SK-N-SH (cell line): ENCODE results near the gene SEMA3F. TPM values are rescaled to one million over a fixed set of nuclear protein-coding genes. Genes with fewer than 3 reads are reported as not detected.

ENCODE experiments used
- CTCF ChIA-PET: fragments of 300-600, 350-600 bp; formaldehyde crosslinking; extraction: SDS; loops from one replicate; lab custom pipeline; 2021; lab: Yijun Ruan, JAX
- POLR2A ChIA-PET: fragments of 350-600 bp; sonication (Branson Sonifier 250); formaldehyde crosslinking; extraction: SDS; loops from one replicate; lab custom pipeline; 2020; ENCODE audit warnings: antibody characterized with exemption, inconsistent platforms; lab: Yijun Ruan, JAX
- DNase-seq: peaks from one replicate; pipeline ENCODE4 v3.0.0; 2012
- H2AFZ ChIP-seq: fragments of 200-600 bp; sonication (generic); 2 replicates; pipeline ENCODE4 v1.8.1; 2016; ENCODE audit warnings: antibody characterized with exemption, mild to moderate bottlenecking, low read depth
- H3F3A ChIP-seq: fragments of 200-600 bp; sonication (generic); replicated peaks from 2 replicates; pipeline ENCODE3; 2016; ENCODE audit warnings: antibody characterized with exemption, mild to moderate bottlenecking; ENCODE audit not compliant: insufficient read depth
- H3K27ac ChIP-seq, 2 experiments: fragments of 200-500 bp in 1 of 2; fragments of 200-600 bp in 1 of 2; sonication (Bioruptor generic) in 1 of 2; sonication (generic), shearing (Covaris generic) in 1 of 2; 2 replicates each; pipeline versions ENCODE4 v1.5.1 to v1.6.1; 2014 to 2016; ENCODE audit warnings: low read depth in 2 of 2, inconsistent platforms in 1 of 2, low read length in 1 of 2, mild to moderate bottlenecking in 1 of 2, mixed read lengths in 1 of 2
- H3K27me3 ChIP-seq: fragments of 200-600 bp; sonication (generic), shearing (Covaris generic); 2 replicates; pipeline ENCODE4 v1.6.1; 2016; ENCODE audit warnings: mixed run types; ENCODE audit not compliant: insufficient read depth
- H3K36me3 ChIP-seq, 2 experiments: fragments of 200-500 bp in 1 of 2; fragments of 200-600 bp in 1 of 2; sonication (Bioruptor generic) in 1 of 2; sonication (generic) in 1 of 2; replicated peaks in 1 of 2; 2 replicates each; pipeline versions ENCODE3 to v1.5.1; 2014 to 2016; ENCODE audit warnings: low read length in 1 of 2, mild to moderate bottlenecking in 1 of 2; ENCODE audit not compliant: insufficient read depth in 2 of 2, control insufficient read depth in 1 of 2
- H3K4me1 ChIP-seq, 2 experiments: fragments of 200-500 bp in 1 of 2; fragments of 200-600 bp in 1 of 2; sonication (Bioruptor generic) in 1 of 2; sonication (generic), shearing (Covaris generic) in 1 of 2; 2 replicates each; pipeline versions ENCODE4 v1.5.1 to v1.6.1; 2014 to 2016; ENCODE audit warnings: low read depth in 1 of 2, low read length in 1 of 2, mixed run types in 1 of 2; ENCODE audit not compliant: insufficient read depth in 2 of 2, control insufficient read depth in 1 of 2
- H3K4me2 ChIP-seq: fragments of 200-600 bp; sonication (generic), shearing (Covaris generic); 2 replicates; pipeline ENCODE4 v1.6.1; 2017; ENCODE audit warnings: mixed run types
- H3K4me3 ChIP-seq, 2 experiments: fragments of 200-500 bp in 1 of 2; fragments of 200-600 bp in 1 of 2; sonication (Bioruptor generic) in 1 of 2; sonication (generic), shearing (Covaris generic) in 1 of 2; 2 replicates each; pipeline versions ENCODE4 v1.5.1 to v1.8.1; 2014 to 2016; ENCODE audit warnings: low read depth in 2 of 2, inconsistent platforms in 1 of 2, low read length in 1 of 2, mild to moderate bottlenecking in 1 of 2, mixed read lengths in 1 of 2, moderate library complexity in 1 of 2
- H3K79me2 ChIP-seq: fragments of 200-600 bp; sonication (generic); 2 replicates; pipeline ENCODE4 v1.8.1; 2017; ENCODE audit warnings: mild to moderate bottlenecking; ENCODE audit not compliant: insufficient read depth
- H3K9ac ChIP-seq: fragments of 200-600 bp; sonication (generic); 2 replicates; pipeline ENCODE4 v1.6.1; 2017; ENCODE audit warnings: mixed run types
- H3K9me2 ChIP-seq: fragments of 200-600 bp; sonication (generic); 2 replicates; pipeline ENCODE4 v1.6.1; 2017; ENCODE audit warnings: mixed run types
- H3K9me3 ChIP-seq: fragments of 200-600 bp; sonication (generic); 2 replicates; pipeline ENCODE4 v1.6.1; 2017; ENCODE audit warnings: mixed run types, mild to moderate bottlenecking, moderate library complexity
- H4K20me1 ChIP-seq: fragments of 200-600 bp; sonication (generic); 2 replicates; pipeline ENCODE4 v1.6.1; 2017; ENCODE audit warnings: mild to moderate bottlenecking, mixed run types; ENCODE audit not compliant: insufficient read depth
- CHD2 ChIP-seq: fragments of 150-350 bp; IDR thresholded peaks from 2 replicates; pipeline ENCODE4 v1.6.1; 2018; ENCODE audit warnings: low read length; ENCODE audit not compliant: partially characterized antibody
- CTCF ChIP-seq: fragments of 200-600 bp; sonication (generic); IDR thresholded peaks from 2 replicates; pipeline ENCODE4 v1.6.1; 2017; ENCODE audit warnings: antibody characterized with exemption, mild to moderate bottlenecking, moderate library complexity
- ELF1 ChIP-seq: IDR thresholded peaks from 2 replicates; pipeline ENCODE4 v1.4.0; 2012
- EP300 ChIP-seq, 2 experiments: IDR thresholded peaks; 2 replicates each; pipeline versions ENCODE4 v1.4.0 to v1.6.1; 2012; ENCODE audit warnings: borderline replicate concordance in 1 of 2, low read depth in 1 of 2, low read length in 1 of 2
- FOSL2 ChIP-seq: IDR thresholded peaks from 2 replicates; pipeline ENCODE4 v1.4.0; 2012; ENCODE audit warnings: low read depth, mild to moderate bottlenecking, moderate library complexity, borderline replicate concordance
- FOXJ3 ChIP-seq: sonication (generic); formaldehyde crosslinking; IDR thresholded peaks from 2 replicates; pipeline ENCODE4 v1.5.1; 2020; ENCODE audit warnings: mild to moderate bottlenecking, missing genetic modification reagents
- FOXM1 ChIP-seq: IDR thresholded peaks from 2 replicates; pipeline ENCODE4 v1.4.0; 2012; ENCODE audit warnings: low read depth, mild to moderate bottlenecking
- GABPA ChIP-seq: IDR thresholded peaks from 2 replicates; pipeline ENCODE4 v1.4.0; 2012; ENCODE audit warnings: low read depth, mild to moderate bottlenecking
- MEF2A ChIP-seq: IDR thresholded peaks from 2 replicates; pipeline ENCODE4 v1.4.0; 2012; ENCODE audit warnings: low read depth, borderline replicate concordance
- NFIC ChIP-seq: IDR thresholded peaks from 2 replicates; pipeline ENCODE4 v1.4.0; 2012; ENCODE audit warnings: borderline replicate concordance
- NRF1 ChIP-seq: IDR thresholded peaks from 2 replicates; pipeline ENCODE4 v1.6.1; 2012; ENCODE audit warnings: low read depth, mild to moderate bottlenecking, low read length
- RAD21 ChIP-seq: IDR thresholded peaks from 2 replicates; pipeline ENCODE4 v1.6.1; 2012; ENCODE audit warnings: mild to moderate bottlenecking, low read length
- RFX5 ChIP-seq: IDR thresholded peaks from 2 replicates; pipeline ENCODE4 v1.6.1; 2012; ENCODE audit warnings: mild to moderate bottlenecking, improper control_type of control experiment, low read length
- RXRA ChIP-seq: IDR thresholded peaks from 2 replicates; pipeline ENCODE4 v1.4.0; 2012; ENCODE audit warnings: low read depth, mild to moderate bottlenecking, borderline replicate concordance
- SIN3A ChIP-seq: IDR thresholded peaks from 2 replicates; pipeline ENCODE4 v1.6.1; 2012; ENCODE audit warnings: low read depth, mild to moderate bottlenecking, low read length, moderate library complexity, borderline replicate concordance
- SMC3 ChIP-seq: IDR thresholded peaks from 2 replicates; pipeline ENCODE4 v1.6.1; 2012; ENCODE audit warnings: low read depth, low read length, improper control_type of control experiment
- TEAD4 ChIP-seq: IDR thresholded peaks from 2 replicates; pipeline ENCODE4 v1.4.0; 2012; ENCODE audit warnings: mild to moderate bottlenecking, borderline replicate concordance; ENCODE audit not compliant: insufficient read depth
- YY1 ChIP-seq: IDR thresholded peaks from 2 replicates; pipeline ENCODE4 v1.4.0; 2012; ENCODE audit warnings: low read depth, mild to moderate bottlenecking
- ZBTB33 ChIP-seq: IDR thresholded peaks from 2 replicates; pipeline ENCODE4 v1.4.0; 2012; ENCODE audit warnings: low read depth, borderline replicate concordance
- WGBS: methylation state at CpG from one replicate; pipeline ENCODE4 v1.1.6; 2017; ENCODE audit warnings: low lambda C conversion rate; 5-methylcytosine and 5-hydroxymethylcytosine counted together
- polyA plus RNA-seq, 3 experiments: library from polyadenylated mRNA; depleted of rRNA; stranded (reverse); fragments of >200 nt; gene quantifications; 2 replicates each; pipeline ENCODE4 v1.2.3, GENCODE V29; 2012

SEMA3F gene
- polyA plus RNA-seq, 1 of the 3 experiments (the other 2 are of a cell fraction) = 30.4 TPM

- TF ChIP-seq NRF1 = no peak
Observed at GRCh38 chr3:50161320-50161719, 6.2 kb downstream of the SEMA3F start (continued).

- CTCF ChIA-PET = interaction anchor here (0.8 to 1.5 kb wide), 7 partner anchors 14 to 84 kb away, joined by 3 to 4 read pairs (median 3); no protein-coding TSS in a partner anchor
- no peak overlapping the region for H2AFZ ChIP-seq
- 61% methylated on average over 3 of the region's 5 CpGs for WGBS
- peaks cover 18% of the 10 kb centered on the region for H3F3A ChIP-seq
- peak overlapping the region in 1 of 2 experiments; percentile 82; a peak in 2 of 4 replicates for H3K27ac ChIP-seq
- POLR2A ChIA-PET = no interaction called here
- no peak for DNase-seq
- H3K36me3 ChIP-seq = peaks cover 0 to 3% of the 10 kb centered on the region in 2 experiments
- no peaks in the 10 kb centered on the region for H4K20me1 ChIP-seq
- H3K9ac ChIP-seq = no peak overlapping the region
- no peaks in the 10 kb centered on the region for H3K9me3 ChIP-seq
- H3K4me1 ChIP-seq = peaks cover 29 to 66% of the 10 kb centered on the region in 2 experiments; a peak in 3 of 4 replicates
- H3K4me3 ChIP-seq = no peak overlapping the region
- H3K79me2 ChIP-seq = peaks cover 14% of the 10 kb centered on the region; the same call in 1 of the 2 replicates
- no peak for TF ChIP-seq ELF1
- TF ChIP-seq TEAD4 = no peak
- H3K4me2 ChIP-seq = peak overlapping the region; percentile 11; the same call in 1 of the 2 replicates
- no peaks in the 10 kb centered on the region for H3K9me2 ChIP-seq
- no peaks in the 10 kb centered on the region for H3K27me3 ChIP-seq
Observed at GRCh38 chr3:50162034-50162883, 7.1 kb downstream of the SEMA3F start.

GRCh38 chr3:50163572-50164455, 8.7 kb downstream of the SEMA3F start:
- no peak for DNase-seq
- peaks cover 22 to 51% of the 10 kb centered on the region in 2 experiments; a peak in 3 of 4 replicates for H3K4me1 ChIP-seq
- peaks cover 18% of the 10 kb centered on the region for H3F3A ChIP-seq
- H3K4me2 ChIP-seq = peak overlapping the region; percentile 69
- WGBS = 58% methylated on average over 2 of the region's 8 CpGs
- H4K20me1 ChIP-seq = no peaks in the 10 kb centered on the region
- H3K4me3 ChIP-seq = no peak overlapping the region
- H2AFZ ChIP-seq = no peak overlapping the region
- ChIA-PET POLR2A (interaction anchor here (1.1 kb wide), 1 partner anchor 28 kb away, joined by 3 read pairs; no protein-coding TSS in a partner anchor), CTCF (interaction anchor here (0.5 to 2.6 kb wide), 12 partner anchors 11 to 111 kb away, joined by 3 to 9 read pairs (median 4); no protein-coding TSS in a partner anchor)
- peaks cover 0 to 3% of the 10 kb centered on the region in 2 experiments for H3K36me3 ChIP-seq
- H3K9me2 ChIP-seq = no peaks in the 10 kb centered on the region
- H3K9ac ChIP-seq = peak overlapping the region; percentile 18; the same call in 1 of the 2 replicates
- H3K79me2 ChIP-seq = peaks cover 14% of the 10 kb centered on the region
- peak overlapping the region; percentile 82; a peak in 3 of 4 replicates for H3K27ac ChIP-seq
- H3K27me3 ChIP-seq = no peaks in the 10 kb centered on the region
- no peaks in the 10 kb centered on the region for H3K9me3 ChIP-seq
- no peak for TF ChIP-seq CTCF
- TF ChIP-seq RAD21 = no peak
- TF ChIP-seq RFX5 = no peak
- peak in 1 of 2 experiments; percentile 90; a peak in 1 of 4 replicates for TF ChIP-seq EP300 (IDR thresholded peaks at IDR 0.05; ENCODE audit: borderline replicate concordance in 1 of 2, low read depth in 1 of 2, low read length in 1 of 2)
- TF ChIP-seq FOXM1 = peak; percentile 63; the same call in 1 of the 2 replicates
- TF ChIP-seq SMC3 = no peak
- TF ChIP-seq ELF1 = no peak
- TF ChIP-seq NRF1 = no peak
- no peak for TF ChIP-seq CHD2
- no peak for TF ChIP-seq FOXJ3 (CRISPR knock-in tag)
- peak; percentile 87; the same call in 1 of the 2 replicates for TF ChIP-seq SIN3A
- TF ChIP-seq YY1 = no peak
- no peak; the same call in 1 of the 2 replicates for TF ChIP-seq RXRA
- no peak for TF ChIP-seq MEF2A
- TF ChIP-seq TEAD4 = peak; percentile 88
- peak; percentile 82; the same call in 1 of the 2 replicates for TF ChIP-seq FOSL2
- no peak for TF ChIP-seq ZBTB33
- peak; percentile 100 for TF ChIP-seq NFIC
- TF ChIP-seq GABPA = no peak
